ENCODE measurements around the gene GDPD3.
"Not testable (repeated sequence)": the region's sequence is repeated elsewhere in the genome, so short reads cannot be mapped to it uniquely, and the experiment has no call there.

The GDPD3 gene

GRCh38 chr16:30124985-30125379 is 11.6 kb upstream of the GDPD3 start:
- Histone ChIP-seq H3K4me3 (ENCODE audit: low read depth, low read length) (no peak overlapping the region), H3K9me3 (ENCODE audit: control insufficient read depth, insufficient read depth, low read length) (no peaks in the 10 kb centered on the region), H3K36me3 (ENCODE audit: control insufficient read depth, insufficient read depth, low read length) (no peaks in the 10 kb centered on the region), H3K27me3 (ENCODE audit: control insufficient read depth, insufficient read depth, low read length) (no peaks in the 10 kb centered on the region), H3K27ac (ENCODE audit: low read depth, low read length) (no peak overlapping the region), H3K4me1 (ENCODE audit: control insufficient read depth, insufficient read depth, low read length) (peaks cover 5% of the 10 kb centered on the region; the same call in 1 of the 2 replicates), H3K9ac (ENCODE audit: low read depth, low read length) (no peak overlapping the region)

- no peaks in the 10 kb centered on the region for H3K27me3 ChIP-seq (ENCODE audit: control insufficient read depth, insufficient read depth, low read length)
- H3K27ac ChIP-seq (ENCODE audit: low read depth, low read length): no peak overlapping the region
- peaks cover 10% of the 10 kb centered on the region for H3K36me3 ChIP-seq (ENCODE audit: control insufficient read depth, insufficient read depth, low read length)
- H3K4me1 ChIP-seq (ENCODE audit: control insufficient read depth, insufficient read depth, low read length): peaks cover 5% of the 10 kb centered on the region; the same call in 1 of the 2 replicates
- H3K9ac ChIP-seq (ENCODE audit: low read depth, low read length): no peak overlapping the region; the same call in 1 of the 2 replicates
- H3K4me3 ChIP-seq (ENCODE audit: low read depth, low read length): peak overlapping the region; percentile 74
- no peaks in the 10 kb centered on the region for H3K9me3 ChIP-seq (ENCODE audit: control insufficient read depth, insufficient read depth, low read length)
Measured at GRCh38 chr16:30122604-30123160, 9.3 kb upstream of the GDPD3 start.

- H3K9ac ChIP-seq (ENCODE audit: low read depth, low read length): no peak overlapping the region
- no peak overlapping the region for H3K27ac ChIP-seq (ENCODE audit: low read depth, low read length)
- peaks cover 18% of the 10 kb centered on the region for H3K36me3 ChIP-seq (ENCODE audit: control insufficient read depth, insufficient read depth, low read length)
- H3K4me3 ChIP-seq (ENCODE audit: low read depth, low read length): peak overlapping the region; percentile 74
- H3K4me1 ChIP-seq (ENCODE audit: control insufficient read depth, insufficient read depth, low read length): peaks cover 5% of the 10 kb centered on the region; the same call in 1 of the 2 replicates
- H3K9me3 ChIP-seq (ENCODE audit: control insufficient read depth, insufficient read depth, low read length): no peaks in the 10 kb centered on the region
- H3K27me3 ChIP-seq (ENCODE audit: control insufficient read depth, insufficient read depth, low read length): no peaks in the 10 kb centered on the region
Measured at GRCh38 chr16:30121741-30122571, 8.6 kb upstream of the GDPD3 start.

GRCh38 chr16:30120340-30121105 is 7.2 kb upstream of the GDPD3 start:
- Histone ChIP-seq H3K4me1 (ENCODE audit: control insufficient read depth, insufficient read depth, low read length) (peaks cover 5% of the 10 kb centered on the region; the same call in 1 of the 2 replicates), H3K4me3 (ENCODE audit: low read depth, low read length) (no peak overlapping the region), H3K27me3 (ENCODE audit: control insufficient read depth, insufficient read depth, low read length) (no peaks in the 10 kb centered on the region), H3K36me3 (ENCODE audit: control insufficient read depth, insufficient read depth, low read length) (peaks cover 20% of the 10 kb centered on the region), H3K9me3 (ENCODE audit: control insufficient read depth, insufficient read depth, low read length) (no peaks in the 10 kb centered on the region), H3K27ac (ENCODE audit: low read depth, low read length) (no peak overlapping the region), H3K9ac (ENCODE audit: low read depth, low read length) (no peak overlapping the region)

GRCh38 chr16:30119428-30119827 is 6.1 kb upstream of the GDPD3 start:
- H3K27me3 ChIP-seq (ENCODE audit: control insufficient read depth, insufficient read depth, low read length): no peaks in the 10 kb centered on the region
- H3K27ac ChIP-seq (ENCODE audit: low read depth, low read length): no peak overlapping the region
- no peak overlapping the region for H3K9ac ChIP-seq (ENCODE audit: low read depth, low read length)
- no peak overlapping the region for H3K4me3 ChIP-seq (ENCODE audit: low read depth, low read length)
- peaks cover 23% of the 10 kb centered on the region for H3K36me3 ChIP-seq (ENCODE audit: control insufficient read depth, insufficient read depth, low read length)
- peaks cover 5% of the 10 kb centered on the region; the same call in 1 of the 2 replicates for H3K4me1 ChIP-seq (ENCODE audit: control insufficient read depth, insufficient read depth, low read length)
- H3K9me3 ChIP-seq (ENCODE audit: control insufficient read depth, insufficient read depth, low read length): no peaks in the 10 kb centered on the region

- Histone ChIP-seq H3K9ac (ENCODE audit: low read depth, low read length) (no peak overlapping the region), H3K4me1 (ENCODE audit: control insufficient read depth, insufficient read depth, low read length) (peaks cover 5% of the 10 kb centered on the region; the same call in 1 of the 2 replicates), H3K9me3 (ENCODE audit: control insufficient read depth, insufficient read depth, low read length) (no peaks in the 10 kb centered on the region), H3K27ac (ENCODE audit: low read depth, low read length) (no peak overlapping the region), H3K27me3 (ENCODE audit: control insufficient read depth, insufficient read depth, low read length) (no peaks in the 10 kb centered on the region), H3K4me3 (ENCODE audit: low read depth, low read length) (no peak overlapping the region), H3K36me3 (ENCODE audit: control insufficient read depth, insufficient read depth, low read length) (peaks cover 23% of the 10 kb centered on the region)
Measured at GRCh38 chr16:30117768-30118167, 4.4 kb upstream of the GDPD3 start.

- H3K9ac ChIP-seq (ENCODE audit: low read depth, low read length): no peak overlapping the region
- H3K27ac ChIP-seq (ENCODE audit: low read depth, low read length): no peak overlapping the region
- no peaks in the 10 kb centered on the region for H3K9me3 ChIP-seq (ENCODE audit: control insufficient read depth, insufficient read depth, low read length)
- H3K27me3 ChIP-seq (ENCODE audit: control insufficient read depth, insufficient read depth, low read length): no peaks in the 10 kb centered on the region
- no peak overlapping the region for H3K4me3 ChIP-seq (ENCODE audit: low read depth, low read length)
- H3K36me3 ChIP-seq (ENCODE audit: control insufficient read depth, insufficient read depth, low read length): peaks cover 23% of the 10 kb centered on the region
- H3K4me1 ChIP-seq (ENCODE audit: control insufficient read depth, insufficient read depth, low read length): no peaks in the 10 kb centered on the region
Measured at GRCh38 chr16:30116291-30117207, 3.2 kb upstream of the GDPD3 start.

- H3K9me3 ChIP-seq (ENCODE audit: control insufficient read depth, insufficient read depth, low read length): no peaks in the 10 kb centered on the region
- no peaks in the 10 kb centered on the region for H3K4me1 ChIP-seq (ENCODE audit: control insufficient read depth, insufficient read depth, low read length)
- H3K4me3 ChIP-seq (ENCODE audit: low read depth, low read length): no peak overlapping the region
- no peaks in the 10 kb centered on the region for H3K27me3 ChIP-seq (ENCODE audit: control insufficient read depth, insufficient read depth, low read length)
- H3K9ac ChIP-seq (ENCODE audit: low read depth, low read length): no peak overlapping the region
- H3K27ac ChIP-seq (ENCODE audit: low read depth, low read length): no peak overlapping the region
- peaks cover 23% of the 10 kb centered on the region for H3K36me3 ChIP-seq (ENCODE audit: control insufficient read depth, insufficient read depth, low read length)
Measured at GRCh38 chr16:30115238-30115637, 1.9 kb upstream of the GDPD3 start.

- H3K4me3 ChIP-seq (ENCODE audit: low read depth, low read length); H3K4me1 ChIP-seq (ENCODE audit: control insufficient read depth, insufficient read depth, low read length); H3K27me3 ChIP-seq (ENCODE audit: control insufficient read depth, insufficient read depth, low read length); H3K9me3 ChIP-seq (ENCODE audit: control insufficient read depth, insufficient read depth, low read length); H3K9ac ChIP-seq (ENCODE audit: low read depth, low read length); H3K27ac ChIP-seq (ENCODE audit: low read depth, low read length): not testable (repeated sequence)
- peaks cover 23% of the 10 kb centered on the region for H3K36me3 ChIP-seq (ENCODE audit: control insufficient read depth, insufficient read depth, low read length)
Measured at GRCh38 chr16:30114833-30115232, 1.5 kb upstream of the GDPD3 start.

GRCh38 chr16:30114411-30114810 is 1.1 kb upstream of the GDPD3 start:
- no peak overlapping the region for H3K4me3 ChIP-seq (ENCODE audit: low read depth, low read length)
- H3K9ac ChIP-seq (ENCODE audit: low read depth, low read length): no peak overlapping the region
- H3K9me3 ChIP-seq (ENCODE audit: control insufficient read depth, insufficient read depth, low read length): no peaks in the 10 kb centered on the region
- no peaks in the 10 kb centered on the region for H3K27me3 ChIP-seq (ENCODE audit: control insufficient read depth, insufficient read depth, low read length)
- H3K4me1 ChIP-seq (ENCODE audit: control insufficient read depth, insufficient read depth, low read length): no peaks in the 10 kb centered on the region
- no peak overlapping the region for H3K27ac ChIP-seq (ENCODE audit: low read depth, low read length)
- H3K36me3 ChIP-seq (ENCODE audit: control insufficient read depth, insufficient read depth, low read length): peaks cover 19% of the 10 kb centered on the region

All from HUES48 (cell line).